ENCODE data around the gene ZNF892. TPM values are rescaled to one million over a fixed set of nuclear protein-coding genes. Genes with fewer than 3 reads are reported as not detected.

ZNF892 gene
- total RNA-seq, 1 experiment from 2014 or later: 3.5 TPM

DNA sequence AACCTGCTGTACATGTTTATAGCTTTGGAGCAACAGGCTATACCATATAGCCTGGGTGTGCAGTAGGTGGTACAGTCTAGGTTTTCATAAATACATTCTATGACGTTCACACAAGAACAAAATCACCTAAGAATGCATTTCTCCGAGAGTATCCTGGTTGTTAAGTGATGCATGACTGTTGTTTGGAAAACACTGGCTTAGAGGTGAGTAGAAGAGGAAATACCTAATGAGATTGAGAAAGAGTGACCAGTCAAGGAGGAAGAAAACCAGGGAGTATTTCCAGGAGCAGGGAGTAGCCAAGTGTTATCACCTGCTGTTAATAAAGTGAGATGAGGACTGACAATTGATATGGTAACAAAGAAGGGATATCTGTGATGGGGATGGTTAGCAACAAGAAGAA lies 2.9 kb upstream of the ZNF892 start:
- POLR2A ChIA-PET: no interaction called here
- intact Hi-C loops (cut with micrococcal nuclease; ENCODE audit: unreplicated experiment): no loop called here
- H3K27me3 Mint-ChIP-seq (ENCODE audit: insufficient read depth, unreplicated experiment): peaks cover 8% of the 10 kb centered on the region
- H3K36me3 ChIP-seq (ENCODE audit: control insufficient read depth, insufficient read depth, low read length): no peaks in the 10 kb centered on the region
- H3K9me3 Mint-ChIP-seq (ENCODE audit: unreplicated experiment): peaks cover 21% of the 10 kb centered on the region
- no peaks in the 10 kb centered on the region for H3K4me1 ChIP-seq
- no peak overlapping the region for H3K27ac Mint-ChIP-seq (ENCODE audit: unreplicated experiment)
- CTCF ChIA-PET: no interaction called here
- no peaks in the 10 kb centered on the region for H3K9me3 ChIP-seq
- no peaks in the 10 kb centered on the region for H3K36me3 Mint-ChIP-seq (ENCODE audit: insufficient read depth, unreplicated experiment)
- no TSS peak for BruUV-seq (replicated peaks)
- DNase-seq: no peak
- no peak overlapping the region for H3K4me3 ChIP-seq (ENCODE audit: low read depth, low read length)
- no peaks in the 10 kb centered on the region for H3K27me3 ChIP-seq (replicated peaks; ENCODE audit: control insufficient read depth, insufficient read depth, low read length)
- peaks cover 7% of the 10 kb centered on the region for H3K4me1 Mint-ChIP-seq (ENCODE audit: low read depth, unreplicated experiment)
- H3K4me3 Mint-ChIP-seq (ENCODE audit: unreplicated experiment): no peak overlapping the region
- TF ChIP-seq, protein P1, sequence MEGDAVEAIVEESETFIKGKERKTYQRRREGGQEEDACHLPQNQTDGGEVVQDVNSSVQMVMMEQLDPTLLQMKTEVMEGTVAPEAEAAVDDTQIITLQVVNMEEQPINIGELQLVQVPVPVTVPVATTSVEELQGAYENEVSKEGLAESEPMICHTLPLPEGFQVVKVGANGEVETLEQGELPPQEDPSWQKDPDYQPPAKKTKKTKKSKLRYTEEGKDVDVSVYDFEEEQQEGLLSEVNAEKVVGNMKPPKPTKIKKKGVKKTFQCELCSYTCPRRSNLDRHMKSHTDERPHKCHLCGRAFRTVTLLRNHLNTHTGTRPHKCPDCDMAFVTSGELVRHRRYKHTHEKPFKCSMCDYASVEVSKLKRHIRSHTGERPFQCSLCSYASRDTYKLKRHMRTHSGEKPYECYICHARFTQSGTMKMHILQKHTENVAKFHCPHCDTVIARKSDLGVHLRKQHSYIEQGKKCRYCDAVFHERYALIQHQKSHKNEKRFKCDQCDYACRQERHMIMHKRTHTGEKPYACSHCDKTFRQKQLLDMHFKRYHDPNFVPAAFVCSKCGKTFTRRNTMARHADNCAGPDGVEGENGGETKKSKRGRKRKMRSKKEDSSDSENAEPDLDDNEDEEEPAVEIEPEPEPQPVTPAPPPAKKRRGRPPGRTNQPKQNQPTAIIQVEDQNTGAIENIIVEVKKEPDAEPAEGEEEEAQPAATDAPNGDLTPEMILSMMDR (IDR thresholded peaks at IDR 0.05; ENCODE audit: insufficient read depth in 1 of 2, low read depth in 1 of 2, low read length in 1 of 2, severe bottlenecking in 1 of 2, unreplicated experiment in 1 of 2): no peak

DNA sequence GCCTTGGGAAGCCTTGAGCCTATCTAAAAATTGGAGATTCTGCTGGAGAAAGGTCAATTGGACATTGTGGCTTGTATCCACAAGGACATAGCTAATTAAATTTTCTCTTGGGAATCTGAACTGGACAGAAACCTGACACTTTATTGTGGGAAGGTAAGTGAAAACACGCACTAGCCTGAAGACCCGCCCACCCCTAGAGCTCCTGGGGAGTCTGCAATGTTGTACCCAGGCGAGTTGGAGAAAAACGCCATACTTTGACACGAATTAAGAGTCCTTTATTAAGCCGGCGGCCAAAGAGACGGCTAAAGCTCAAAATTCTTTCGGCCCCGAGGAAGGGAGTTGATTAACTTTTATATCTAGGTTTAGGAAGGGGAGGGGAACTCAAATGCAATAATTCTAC lies 1.2 kb upstream of the ZNF892 start:
- Mint-ChIP-seq H3K36me3 (ENCODE audit: insufficient read depth, unreplicated experiment) (no peaks in the 10 kb centered on the region), H3K4me3 (ENCODE audit: unreplicated experiment) (peak overlapping the region; percentile 75), H3K4me1 (ENCODE audit: low read depth, unreplicated experiment) (peaks cover 7% of the 10 kb centered on the region), H3K27me3 (ENCODE audit: insufficient read depth, unreplicated experiment) (no peaks in the 10 kb centered on the region), H3K27ac (ENCODE audit: unreplicated experiment) (no peak overlapping the region), H3K9me3 (ENCODE audit: unreplicated experiment) (peaks cover 28% of the 10 kb centered on the region)
- H3K36me3 ChIP-seq (ENCODE audit: control insufficient read depth, insufficient read depth, low read length): no peaks in the 10 kb centered on the region
- no peaks in the 10 kb centered on the region for H3K9me3 ChIP-seq
- H3K4me3 ChIP-seq (ENCODE audit: low read depth, low read length): no peak overlapping the region
- ChIA-PET CTCF (no interaction called here), POLR2A (no interaction called here)
- H3K27me3 ChIP-seq (replicated peaks; ENCODE audit: control insufficient read depth, insufficient read depth, low read length): no peaks in the 10 kb centered on the region
- DNase-seq: no peak
- BruUV-seq (replicated peaks): no TSS peak
- H3K4me1 ChIP-seq: no peaks in the 10 kb centered on the region
- intact Hi-C loops (cut with micrococcal nuclease; ENCODE audit: unreplicated experiment): loop anchor here (2.0 kb wide), 1 partner anchor 41 kb away; the partner anchor contains the start of gene ZNF2
- TF ChIP-seq, protein P1 (IDR thresholded peaks at IDR 0.05; ENCODE audit: insufficient read depth in 1 of 2, low read depth in 1 of 2, low read length in 1 of 2, severe bottlenecking in 1 of 2, unreplicated experiment in 1 of 2): no peak

DNA sequence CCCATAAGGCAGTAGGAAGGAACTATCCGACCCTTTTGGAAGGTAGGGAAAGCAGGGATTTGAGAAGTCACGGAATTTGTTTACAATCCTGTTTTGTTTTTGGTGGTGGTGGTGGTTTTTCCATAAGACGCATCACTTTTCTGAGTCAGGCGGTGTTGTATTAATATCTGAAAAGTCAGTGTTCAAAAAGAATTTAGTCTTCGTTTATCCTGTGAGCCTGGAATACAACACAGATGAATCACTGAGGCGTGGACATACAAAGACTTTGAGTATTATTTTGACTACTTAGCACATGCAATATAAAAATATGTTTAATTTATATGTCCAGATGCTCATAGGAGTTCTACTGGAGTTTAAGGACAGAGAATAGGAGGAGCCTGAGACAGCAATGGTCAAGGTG lies 785 bp downstream of the ZNF892 start:
- peak overlapping the region; percentile 61 for H3K4me3 ChIP-seq (ENCODE audit: low read depth, low read length)
- no peaks in the 10 kb centered on the region for H3K27me3 Mint-ChIP-seq (ENCODE audit: insufficient read depth, unreplicated experiment)

More for the DNA sequence above, 785 bp downstream of the ZNF892 start:
- H3K4me1 Mint-ChIP-seq (ENCODE audit: low read depth, unreplicated experiment): peaks cover 7% of the 10 kb centered on the region
- no peaks in the 10 kb centered on the region for H3K27me3 ChIP-seq (replicated peaks; ENCODE audit: control insufficient read depth, insufficient read depth, low read length)
- CTCF ChIA-PET: interaction anchor here (0.6 kb wide), 1 partner anchor 8 kb away, joined by 3 read pairs; no protein-coding TSS in a partner anchor
- BruUV-seq (replicated peaks): no TSS peak
- intact Hi-C loops (cut with micrococcal nuclease; ENCODE audit: unreplicated experiment): no loop called here
- no peak for DNase-seq
- peak overlapping the region; percentile 75 for H3K4me3 Mint-ChIP-seq (ENCODE audit: unreplicated experiment)
- peaks cover 3% of the 10 kb centered on the region for H3K36me3 Mint-ChIP-seq (ENCODE audit: insufficient read depth, unreplicated experiment)
- peaks cover 30% of the 10 kb centered on the region for H3K9me3 Mint-ChIP-seq (ENCODE audit: unreplicated experiment)
- TF ChIP-seq, protein P1 (IDR thresholded peaks at IDR 0.05; ENCODE audit: insufficient read depth in 1 of 2, low read depth in 1 of 2, low read length in 1 of 2, severe bottlenecking in 1 of 2, unreplicated experiment in 1 of 2): no peak
- no peaks in the 10 kb centered on the region for H3K4me1 ChIP-seq
- POLR2A ChIA-PET: no interaction called here
- no peaks in the 10 kb centered on the region; the same call in 1 of the 2 replicates for H3K36me3 ChIP-seq (ENCODE audit: control insufficient read depth, insufficient read depth, low read length)
- H3K27ac Mint-ChIP-seq (ENCODE audit: unreplicated experiment): no peak overlapping the region
- H3K9me3 ChIP-seq: no peaks in the 10 kb centered on the region; the same call in none of the 2 replicates
